H1 (cell line): ENCODE results near the gene KCNT1. TPM values are rescaled to one million over a fixed set of nuclear protein-coding genes. Genes with fewer than 3 reads are reported as not detected.

Experiments used
- CTCF ChIA-PET: fragments of 300-600 bp; sonication (Branson Sonifier 250); formaldehyde crosslinking; loops from one replicate; lab custom pipeline; 2021; ENCODE audit not compliant: partially characterized antibody; lab: Charles Lee
- POLR2A ChIA-PET: fragments of 300-600 bp; sonication (Branson Sonifier 250); formaldehyde crosslinking; loops from one replicate; lab custom pipeline; 2021; ENCODE audit warnings: inconsistent platforms; ENCODE audit not compliant: partially characterized antibody; lab: Charles Lee
- DNase-seq, 2 experiments: peaks; one replicate each; pipeline versions ENCODE4 v3.0.0 to v3.0.0-alpha.2; 2010 to 2022; ENCODE audit warnings: low spot score in 2 of 2, low read depth in 1 of 2, mixed read lengths in 1 of 2
- FAIRE-seq: peaks from 2 replicates; lab custom pipeline; 2011; peaks lifted over from hg19 to GRCh38; lab: Jason Lieb, UNC
- H2AFZ ChIP-seq: 2 replicates; pipeline ENCODE4 v1.8.1; 2012; ENCODE audit warnings: low read length, inconsistent platforms
- H2AK5ac ChIP-seq: 2 replicates; pipeline ENCODE4 v1.6.1; 2013; ENCODE audit warnings: low read depth, low read length
- H2BK120ac ChIP-seq: replicated peaks from 2 replicates; pipeline ENCODE3; 2013; ENCODE audit warnings: low read depth, low read length, inconsistent platforms
- H2BK12ac ChIP-seq: 2 replicates; pipeline ENCODE4 v1.6.1; 2013; ENCODE audit warnings: low read depth, low read length
- H2BK15ac ChIP-seq: 2 replicates; pipeline ENCODE4 v1.6.1; 2013; ENCODE audit warnings: low read length
- H2BK20ac ChIP-seq: 2 replicates; pipeline ENCODE4 v1.6.1; 2013; ENCODE audit warnings: low read length
- H2BK5ac ChIP-seq: 2 replicates; pipeline ENCODE4 v1.6.1; 2013; ENCODE audit warnings: low read depth, low read length
- H3K14ac ChIP-seq: 2 replicates; pipeline ENCODE4 v1.6.1; 2013; ENCODE audit warnings: inconsistent platforms; ENCODE audit not compliant: insufficient read length
- H3K18ac ChIP-seq: 2 replicates; pipeline ENCODE4 v1.6.1; 2013; ENCODE audit warnings: low read length; ENCODE audit errors: extremely low read depth
- H3K23ac ChIP-seq: 2 replicates; pipeline ENCODE4 v1.6.1; 2013; ENCODE audit warnings: inconsistent platforms; ENCODE audit not compliant: insufficient read length
- H3K23me2 ChIP-seq: 2 replicates; pipeline ENCODE4 v1.6.1; 2013; ENCODE audit warnings: low read depth, low read length
- H3K27ac ChIP-seq: 2 replicates; pipeline ENCODE4 v1.6.1; 2011; ENCODE audit warnings: low read depth, low read length, inconsistent platforms
- H3K27me3 ChIP-seq, 4 experiments: replicated peaks in 1 of 4; 1 replicate in 1 of 4; 2 replicates in 3 of 4; pipeline versions ENCODE4 v1.6.1 to v1.8.1; 2011 to 2013; ENCODE audit warnings: low read length in 3 of 4, mild to moderate bottlenecking in 3 of 4, inconsistent platforms in 2 of 4, mixed read lengths in 2 of 4, moderate library complexity in 1 of 4; ENCODE audit not compliant: control insufficient read depth in 3 of 4, insufficient read depth in 3 of 4; ENCODE audit errors: extremely low read depth in 1 of 4
- H3K36me3 ChIP-seq, 4 experiments: 2 replicates each; pipeline versions ENCODE4 v1.6.1 to v1.8.1; 2011 to 2013; ENCODE audit warnings: mild to moderate bottlenecking in 4 of 4, low read length in 3 of 4, moderate library complexity in 2 of 4, control low read depth in 1 of 4, inconsistent platforms in 1 of 4; ENCODE audit not compliant: insufficient read depth in 4 of 4, control insufficient read depth in 2 of 4
- H3K4ac ChIP-seq: replicated peaks from 2 replicates; pipeline ENCODE3; 2013; ENCODE audit warnings: low read length, low read depth, mixed read lengths, inconsistent platforms; ENCODE audit not compliant: insufficient read length
- H3K4me1 ChIP-seq, 4 experiments: replicated peaks in 1 of 4; 1 replicate in 1 of 4; 2 replicates in 3 of 4; pipeline versions ENCODE4 v1.6.1 to v1.8.1; 2011 to 2013; ENCODE audit warnings: low read length in 3 of 4, inconsistent platforms in 2 of 4, mixed read lengths in 1 of 4; ENCODE audit not compliant: insufficient read depth in 4 of 4, control insufficient read depth in 3 of 4
- H3K4me2 ChIP-seq, 2 experiments: 2 replicates each; pipeline versions ENCODE4 v1.6.1 to v1.8.1; 2011 to 2013; ENCODE audit warnings: low read depth in 2 of 2, low read length in 2 of 2, control low read depth in 1 of 2, inconsistent platforms in 1 of 2, mild to moderate bottlenecking in 1 of 2; ENCODE audit not compliant: insufficient read depth in 1 of 2
- H3K4me3 ChIP-seq, 4 experiments: fragments of 200-600, 300-600 bp in 1 of 4; sonication (generic), shearing (Covaris generic), sonication (Bioruptor Twin) in 1 of 4; 2 replicates each; pipeline versions ENCODE4 v1.5.1 to v1.8.1; 2011 to 2016; ENCODE audit warnings: low read length in 4 of 4, low read depth in 3 of 4, control low read depth in 2 of 4, inconsistent platforms in 2 of 4, mild to moderate bottlenecking in 2 of 4, mixed read lengths in 1 of 4, moderate library complexity in 1 of 4; ENCODE audit not compliant: insufficient read depth in 2 of 4; ENCODE audit errors: extremely low read depth in 1 of 4
- H3K56ac ChIP-seq: replicated peaks from 2 replicates; pipeline ENCODE3; 2013; ENCODE audit warnings: low read depth, mild to moderate bottlenecking, mixed read lengths, low read length, inconsistent platforms; ENCODE audit not compliant: insufficient read length
- H3K79me1 ChIP-seq: 2 replicates; pipeline ENCODE4 v1.6.1; 2013; ENCODE audit warnings: low read depth, low read length, control low read depth
- H3K79me2 ChIP-seq, 2 experiments: 2 replicates each; pipeline versions ENCODE4 v1.6.1 to v1.8.1; 2012 to 2013; ENCODE audit warnings: low read length in 2 of 2, mild to moderate bottlenecking in 2 of 2, inconsistent platforms in 1 of 2; ENCODE audit not compliant: insufficient read depth in 2 of 2, control insufficient read depth in 1 of 2
- H3K9ac ChIP-seq, 4 experiments: replicated peaks in 1 of 4; 1 replicate in 1 of 4; 2 replicates in 3 of 4; pipeline versions ENCODE4 v1.6.1 to v1.8.1; 2011 to 2013; ENCODE audit warnings: low read depth in 3 of 4, low read length in 3 of 4, control low read depth in 2 of 4, mild to moderate bottlenecking in 2 of 4, moderate library complexity in 2 of 4, inconsistent platforms in 1 of 4; ENCODE audit errors: extremely low read depth in 1 of 4
- H3K9me3 ChIP-seq, 2 experiments: 2 replicates each; pipeline versions ENCODE4 v1.6.1 to v1.8.1; 2012 to 2013; ENCODE audit warnings: mild to moderate bottlenecking in 2 of 2, moderate library complexity in 2 of 2, control low read depth in 1 of 2, inconsistent platforms in 1 of 2, low read depth in 1 of 2, low read length in 1 of 2, mixed read lengths in 1 of 2; ENCODE audit not compliant: insufficient read depth in 2 of 2
- H4K20me1 ChIP-seq, 2 experiments: replicated peaks in 1 of 2; 2 replicates each; pipeline versions ENCODE3 to v1.8.1; 2011 to 2013; ENCODE audit warnings: inconsistent platforms in 2 of 2, low read length in 2 of 2, mild to moderate bottlenecking in 1 of 2; ENCODE audit not compliant: insufficient read depth in 2 of 2, control insufficient read depth in 1 of 2
- H4K5ac ChIP-seq: 2 replicates; pipeline ENCODE4 v1.6.1; 2013; ENCODE audit warnings: low read length, low read depth, mixed read lengths, inconsistent platforms; ENCODE audit not compliant: insufficient read length
- H4K8ac ChIP-seq: 2 replicates; pipeline ENCODE4 v1.8.0; 2013; ENCODE audit warnings: mild to moderate bottlenecking, moderate library complexity, low read length, inconsistent platforms; ENCODE audit not compliant: insufficient read depth; ENCODE audit errors: extremely low read depth
- H4K91ac ChIP-seq: replicated peaks from 2 replicates; pipeline ENCODE3; 2013; ENCODE audit warnings: low read length, mixed read lengths, inconsistent platforms; ENCODE audit not compliant: insufficient read length
- CHD1 ChIP-seq: IDR thresholded peaks from 2 replicates; pipeline ENCODE4 v1.6.1; 2012; ENCODE audit warnings: low read depth, low read length, improper control_type of control experiment
- EZH2 ChIP-seq: fragments of 200-600 bp; sonication (generic); IDR thresholded peaks from 2 replicates; pipeline ENCODE4 v1.7.1; 2012; ENCODE audit warnings: low read depth, mild to moderate bottlenecking, moderate library complexity, low read length, inconsistent platforms; ENCODE audit not compliant: severe bottlenecking
- WGBS, 2 experiments: shearing (Covaris generic) in 1 of 2; methylation state at CpG; one replicate each; pipeline versions ENCODE4 v1.1.6 to v1.1.7; 2013 to 2015; ENCODE audit warnings: low lambda C conversion rate in 2 of 2, mixed read lengths in 2 of 2, inconsistent platforms in 1 of 2, low coverage in 1 of 2, missing lambda C conversion rate in 1 of 2; ENCODE audit not compliant: insufficient replicate concordance in 2 of 2, insufficient coverage in 1 of 2, insufficient read length in 1 of 2; ENCODE audit errors: extremely low coverage in 1 of 2, missing lambda C conversion rate in 1 of 2; 5-methylcytosine and 5-hydroxymethylcytosine counted together
- polyA plus RNA-seq, 7 experiments: library from polyadenylated mRNA; depleted of rRNA in 3 of 7; stranded (reverse) in 5 of 7; unstranded in 2 of 7; fragments of >200 nt in 5 of 7; fragments of 200-250 nt in 2 of 7; gene quantifications; 1 replicate in 5 of 7; 2 replicates in 1 of 7; 4 replicates in 1 of 7; pipeline versions ENCODE4 v1.2.1 to v1.2.3, GENCODE V29; 2011 to 2013; ENCODE audit warnings: missing spikeins in 2 of 7, mixed read lengths in 2 of 7
- total RNA-seq: library from RNA; stranded (reverse); fragmentation: NEBNext Ultra II Directional; extraction: Animal tissue kit (Norgen Biotek cat#: 25700); gene quantifications from 2 replicates; pipeline ENCODE4 v1.2.1, GENCODE V29; 2021
- TF ChIP-seq, protein P1 (sequence below): IDR thresholded peaks from 2 replicates; pipeline ENCODE4 v1.6.1; 2011; ENCODE audit warnings: low read length, improper control_type of control experiment

KCNT1 gene
- total and polyA plus RNA-seq, 2 of the 8 experiments (the other 6 are each of a cell fraction or from before 2014, with no cell fraction given): 0.13 to 0.20 TPM

DNA sequence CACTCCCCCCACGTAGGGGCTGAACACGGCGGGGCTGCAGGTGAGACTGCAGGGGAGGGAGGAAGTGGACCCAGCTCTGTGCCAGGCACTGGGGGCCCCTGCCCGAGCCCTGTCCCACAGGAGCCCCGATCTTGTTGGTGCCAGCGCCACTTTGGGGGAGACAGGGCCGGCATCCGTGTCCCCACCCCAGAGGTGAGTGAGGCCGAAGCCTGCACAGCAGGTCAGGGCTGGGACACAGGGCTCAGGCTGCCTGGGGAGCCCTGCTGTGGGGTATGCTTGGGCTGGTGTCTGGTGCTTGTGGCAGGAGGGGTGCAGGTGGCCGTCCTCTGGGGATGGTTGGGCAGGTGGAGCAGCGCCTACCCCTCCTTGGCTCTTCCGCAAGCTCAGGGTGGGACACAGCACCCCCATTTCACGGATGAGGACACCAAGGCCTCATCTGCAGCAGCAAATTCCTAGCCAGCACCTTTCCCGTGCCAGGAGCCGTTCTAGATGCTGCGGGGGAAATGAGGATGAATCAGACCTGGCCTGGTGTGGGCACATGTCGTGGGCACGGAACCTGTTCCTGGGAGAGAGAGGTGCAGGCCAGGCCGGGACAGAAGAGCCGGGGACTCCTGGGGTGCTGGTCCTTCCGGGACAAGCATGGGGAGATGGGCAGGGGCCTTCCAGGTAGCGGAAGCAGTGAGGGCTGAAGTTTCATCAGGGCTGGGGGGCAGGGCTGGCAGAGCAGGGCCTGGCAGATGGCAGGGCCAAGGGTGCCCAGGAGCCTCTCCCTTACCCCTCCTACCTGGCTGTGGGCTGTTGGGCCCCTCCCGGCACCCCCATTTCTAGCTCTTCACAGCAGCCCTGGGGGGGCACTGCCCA is 35.2 kb downstream of the KCNT1 start:
- CTCF ChIA-PET: interaction anchor here (1.2 to 2.4 kb wide), 2 partner anchors 33 to 36 kb away, joined by 3 to 8 read pairs; no protein-coding TSS in a partner anchor
- TF ChIP-seq CHD1 (no peak), EZH2 (no peak)
- TF ChIP-seq, protein P1, sequence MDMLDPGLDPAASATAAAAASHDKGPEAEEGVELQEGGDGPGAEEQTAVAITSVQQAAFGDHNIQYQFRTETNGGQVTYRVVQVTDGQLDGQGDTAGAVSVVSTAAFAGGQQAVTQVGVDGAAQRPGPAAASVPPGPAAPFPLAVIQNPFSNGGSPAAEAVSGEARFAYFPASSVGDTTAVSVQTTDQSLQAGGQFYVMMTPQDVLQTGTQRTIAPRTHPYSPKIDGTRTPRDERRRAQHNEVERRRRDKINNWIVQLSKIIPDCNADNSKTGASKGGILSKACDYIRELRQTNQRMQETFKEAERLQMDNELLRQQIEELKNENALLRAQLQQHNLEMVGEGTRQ: no peak

More for the DNA sequence above, 35.2 kb downstream of the KCNT1 start:
- DNase-seq (no peak), FAIRE-seq (no peak)
- no peak overlapping the region for H3K14ac ChIP-seq
- no peaks in the 10 kb centered on the region for H3K79me2 ChIP-seq
- no peak overlapping the region for H2BK15ac ChIP-seq
- H3K4me2 ChIP-seq: peak overlapping the region; percentile 33 to 64; a peak in 3 of 4 replicates
- H3K18ac ChIP-seq: no peak overlapping the region
- no peak overlapping the region for H2BK5ac ChIP-seq
- peaks cover 0 to 4% of the 10 kb centered on the region in 2 experiments for H4K20me1 ChIP-seq
- H3K56ac ChIP-seq: no peak overlapping the region
- H3K36me3 ChIP-seq: no peaks in the 10 kb centered on the region
- no peak overlapping the region for H3K23ac ChIP-seq
- H4K91ac ChIP-seq: no peak overlapping the region
- no peak overlapping the region for H2BK20ac ChIP-seq
- no peaks in the 10 kb centered on the region; a peak in 1 of 4 replicates for H3K9me3 ChIP-seq
- no peak overlapping the region for H3K4ac ChIP-seq
- peaks cover 0 to 14% (median 10%) of the 10 kb centered on the region in 4 experiments; a peak in 5 of 7 replicates for H3K27me3 ChIP-seq
- H3K4me1 ChIP-seq: peaks cover 0 to 13% (median 8%) of the 10 kb centered on the region in 4 experiments; a peak in 4 of 7 replicates
- H2BK120ac ChIP-seq: no peak overlapping the region
- 80% methylated on average over 23 of the region's 23 CpGs; no CpG with 5 or more reads in 1 of the 2 experiments for WGBS, 2 experiments
- no peak overlapping the region for H2AK5ac ChIP-seq
- no peak overlapping the region for H3K9ac ChIP-seq
- H3K27ac ChIP-seq: no peak overlapping the region
- peak overlapping the region in 1 of 4 experiments; percentile 44; a peak in 2 of 8 replicates for H3K4me3 ChIP-seq
- H2BK12ac ChIP-seq: no peak overlapping the region
- H2AFZ ChIP-seq: no peak overlapping the region
- H3K79me1 ChIP-seq: no peaks in the 10 kb centered on the region
- POLR2A ChIA-PET: interaction anchor here (1.3 kb wide), 1 partner anchor 13 kb away, joined by 3 read pairs; no protein-coding TSS in a partner anchor
- no peaks in the 10 kb centered on the region for H3K23me2 ChIP-seq
- peak overlapping the region; percentile 79 for H4K8ac ChIP-seq
- H4K5ac ChIP-seq: no peak overlapping the region
